ENCODE data around the gene CCNL1. TPM values are rescaled to one million over a fixed set of nuclear protein-coding genes. Genes with fewer than 3 reads are reported as not detected.

CCNL1 gene
- total and polyA plus RNA-seq, 2 donors (not counting 3 experiments of a cell fraction or from before 2014, with no cell fraction given), result 119 to 137 TPM

DNA sequence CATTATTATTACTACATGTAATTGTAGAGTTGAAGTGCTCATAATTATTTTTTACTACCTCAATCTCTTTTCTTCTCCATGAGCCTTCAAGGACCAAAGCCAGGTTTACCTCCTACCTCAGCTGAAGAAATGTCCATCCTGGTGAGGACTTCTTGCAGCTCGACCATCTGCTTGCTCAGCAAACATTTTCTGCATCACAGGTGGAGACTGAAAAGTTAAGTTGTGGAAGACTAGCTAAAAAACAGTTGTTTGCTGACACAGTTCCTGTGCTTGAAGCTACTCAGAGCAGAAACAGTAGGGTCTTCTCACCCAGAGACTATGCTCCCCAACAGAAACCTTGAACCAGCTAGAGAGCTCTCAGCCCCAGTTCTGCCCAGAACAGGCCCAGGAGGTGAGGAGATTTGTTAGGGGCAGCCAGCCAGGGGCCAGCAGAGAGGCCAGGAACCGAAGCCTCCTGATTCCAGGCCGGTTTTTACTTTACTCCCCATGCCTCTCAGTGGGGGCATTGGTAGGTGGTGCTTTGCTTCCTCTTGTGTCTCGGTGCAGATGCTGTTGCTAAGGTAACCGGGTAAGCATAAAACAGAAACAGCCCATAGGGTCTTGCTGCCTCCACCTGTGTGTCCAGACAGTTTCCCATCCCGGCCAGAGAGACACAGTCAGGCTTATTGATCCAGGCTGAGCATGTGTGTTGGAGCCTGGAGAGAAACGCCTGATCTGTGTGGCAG lies 54.9 kb downstream of the CCNL1 start:
- CTCF ChIA-PET, result interaction anchor here (0.8 to 2.2 kb wide), 4 partner anchors 8 to 23 kb away, joined by 4 to 12 read pairs (median 5); no protein-coding TSS in a partner anchor
- no peaks in the 10 kb centered on the region for H3K9me3 ChIP-seq (replicated peaks; ENCODE audit: control insufficient read depth, insufficient read depth, low read length)

More for the DNA sequence above, 54.9 kb downstream of the CCNL1 start:
- H3K4me2 ChIP-seq (ENCODE audit: insufficient read depth, low read length), result no peak overlapping the region
- no peak overlapping the region for H3K9ac ChIP-seq (replicated peaks; ENCODE audit: extremely low read depth, insufficient read depth, low read length)
- TF ChIP-seq FOS (IDR thresholded peaks at IDR 0.05; ENCODE audit: borderline replicate concordance, insufficient read depth, low read length), result no peak
- TF ChIP-seq, protein P1, sequence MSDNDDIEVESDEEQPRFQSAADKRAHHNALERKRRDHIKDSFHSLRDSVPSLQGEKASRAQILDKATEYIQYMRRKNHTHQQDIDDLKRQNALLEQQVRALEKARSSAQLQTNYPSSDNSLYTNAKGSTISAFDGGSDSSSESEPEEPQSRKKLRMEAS (IDR thresholded peaks at IDR 0.05; ENCODE audit: insufficient read depth, insufficient read length), result no peak
- TF ChIP-seq, protein P2, sequence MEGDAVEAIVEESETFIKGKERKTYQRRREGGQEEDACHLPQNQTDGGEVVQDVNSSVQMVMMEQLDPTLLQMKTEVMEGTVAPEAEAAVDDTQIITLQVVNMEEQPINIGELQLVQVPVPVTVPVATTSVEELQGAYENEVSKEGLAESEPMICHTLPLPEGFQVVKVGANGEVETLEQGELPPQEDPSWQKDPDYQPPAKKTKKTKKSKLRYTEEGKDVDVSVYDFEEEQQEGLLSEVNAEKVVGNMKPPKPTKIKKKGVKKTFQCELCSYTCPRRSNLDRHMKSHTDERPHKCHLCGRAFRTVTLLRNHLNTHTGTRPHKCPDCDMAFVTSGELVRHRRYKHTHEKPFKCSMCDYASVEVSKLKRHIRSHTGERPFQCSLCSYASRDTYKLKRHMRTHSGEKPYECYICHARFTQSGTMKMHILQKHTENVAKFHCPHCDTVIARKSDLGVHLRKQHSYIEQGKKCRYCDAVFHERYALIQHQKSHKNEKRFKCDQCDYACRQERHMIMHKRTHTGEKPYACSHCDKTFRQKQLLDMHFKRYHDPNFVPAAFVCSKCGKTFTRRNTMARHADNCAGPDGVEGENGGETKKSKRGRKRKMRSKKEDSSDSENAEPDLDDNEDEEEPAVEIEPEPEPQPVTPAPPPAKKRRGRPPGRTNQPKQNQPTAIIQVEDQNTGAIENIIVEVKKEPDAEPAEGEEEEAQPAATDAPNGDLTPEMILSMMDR (IDR thresholded peaks at IDR 0.05; ENCODE audit: extremely low read depth in 1 of 2, insufficient read depth in 1 of 2, low read depth in 1 of 2, low read length in 2 of 2), result no peak
- no peak for TF ChIP-seq JUN (IDR thresholded peaks at IDR 0.05; ENCODE audit: borderline replicate concordance, insufficient read depth, insufficient read length, low read depth)
- TF ChIP-seq POLR2A (IDR thresholded peaks at IDR 0.05; ENCODE audit: low read depth, low read length), result no peak
- no peak for TF ChIP-seq MYC (IDR thresholded peaks at IDR 0.05; ENCODE audit: low read depth, low read length)
- TF ChIP-seq EZH2 (IDR thresholded peaks at IDR 0.05; ENCODE audit: borderline replicate concordance, low read depth, low read length, severe bottlenecking), result no peak
- no peak for TF ChIP-seq GATA2 (IDR thresholded peaks at IDR 0.05; ENCODE audit: insufficient read depth, insufficient read length, low read depth, low read length)
- no peak for TF ChIP-seq POLR2AphosphoS5 (IDR thresholded peaks at IDR 0.05; ENCODE audit: insufficient read depth, low read depth, low read length)
- H3K4me1 ChIP-seq (ENCODE audit: control insufficient read depth, extremely low read depth, insufficient read depth, low read length), result no peaks in the 10 kb centered on the region
- intact Hi-C loops (cut with micrococcal nuclease) (no loop called here), dilution Hi-C loops (cut with MboI; ENCODE audit: extremely low pct_ligation_motif_present, low sequenced_read_pairs) (no loop called here)
- H3K9me1 ChIP-seq (replicated peaks; ENCODE audit: control insufficient read depth, extremely low read depth, insufficient read depth, low read length), result no peaks in the 10 kb centered on the region
- no peak overlapping the region for H2AFZ ChIP-seq (ENCODE audit: low read depth, low read length)
- POLR2A ChIA-PET, result no interaction called here
- H3K79me2 ChIP-seq (ENCODE audit: control insufficient read depth, insufficient read depth, low read length), result no peaks in the 10 kb centered on the region
- no peaks in the 10 kb centered on the region for H3K36me3 ChIP-seq (ENCODE audit: control insufficient read depth in 2 of 2, extremely low read depth in 1 of 2, insufficient read depth in 2 of 2, low read length in 2 of 2)
- no peaks in the 10 kb centered on the region for H3K27me3 ChIP-seq (ENCODE audit: control insufficient read depth in 2 of 2, insufficient read depth in 2 of 2, low read length in 2 of 2)
- no peaks in the 10 kb centered on the region for H4K20me1 ChIP-seq (replicated peaks; ENCODE audit: control insufficient read depth, extremely low read depth, insufficient read depth, low read length)
- no TSS peak for BruUV-seq (replicated peaks)
- DNase-seq (ENCODE audit: low read depth, low spot score) (no peak), FAIRE-seq (no peak)
- H3K4me3 ChIP-seq (replicated peaks in 1 of 3; ENCODE audit: insufficient read depth in 1 of 3, low read depth in 1 of 3, low read length in 3 of 3), result no peak overlapping the region
- no peak overlapping the region for H3K27ac ChIP-seq (ENCODE audit: insufficient read depth, low read depth, low read length)

All from endothelial cell of umbilical vein (primary cell).